GM12892 (cell line): ENCODE results near the gene WDFY3.
"Not testable (repeated sequence)": the region's sequence is repeated elsewhere in the genome, so short reads cannot be mapped to it uniquely, and the experiment has no call there.

ENCODE experiments used
- POLR2A ChIP-seq: IDR thresholded peaks from 2 replicates; pipeline ENCODE4 v1.6.1; 2011; ENCODE audit warnings: low read depth, low read length, control low read depth
- POLR2AphosphoS5 ChIP-seq: IDR thresholded peaks from 2 replicates; pipeline ENCODE4 v1.6.1; 2011; ENCODE audit warnings: low read depth, low read length, control low read depth

GRCh38 chr4:84664767-84665166, 301.7 kb downstream of the WDFY3 start:
- TF ChIP-seq POLR2A, POLR2AphosphoS5: not testable (repeated sequence)
